Measurements from ENCODE around the gene PDIA6. TPM values are rescaled to one million over a fixed set of nuclear protein-coding genes. Genes with fewer than 3 reads are reported as not detected.

PDIA6 gene
- total RNA-seq, 1 experiment from 2014 or later, result 149 TPM

DNA sequence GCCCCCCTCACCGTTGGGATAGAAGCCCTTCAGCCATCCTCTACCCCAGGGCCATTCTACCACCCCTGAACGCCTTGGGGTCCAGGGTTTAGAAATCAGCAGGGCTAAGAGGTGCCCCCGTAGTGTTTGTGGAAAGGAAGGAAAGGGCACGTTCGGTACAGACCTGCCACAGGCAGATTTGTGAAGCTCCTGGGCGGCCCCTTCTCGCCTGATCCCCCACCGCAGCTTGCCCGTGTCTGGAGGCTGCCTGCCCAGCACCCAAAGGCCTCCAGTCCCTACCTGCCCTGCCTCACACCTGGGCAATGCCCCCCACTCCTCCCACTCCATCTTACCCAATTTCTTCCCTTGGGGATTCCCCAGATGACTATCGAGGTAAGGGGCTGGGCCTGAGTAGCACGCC is 69.9 kb downstream of the PDIA6 start:
- H3K27ac ChIP-seq (ENCODE audit: low read depth, low read length), result no peak overlapping the region
- DNase-seq (ENCODE audit: low read depth, low spot score) (no peak), ATAC-seq (no peak)
- H4K20me1 ChIP-seq (ENCODE audit: insufficient read depth), result no peaks in the 10 kb centered on the region
- no peaks in the 10 kb centered on the region for H3K27me3 ChIP-seq (ENCODE audit: insufficient read depth, low read length)
- no peak for TF ChIP-seq JUND (IDR thresholded peaks at IDR 0.05)
- no peak for TF ChIP-seq ZFX (IDR thresholded peaks at IDR 0.05)
- no peak for TF ChIP-seq EZH2 (IDR thresholded peaks at IDR 0.05)
- TF ChIP-seq ELF1 (IDR thresholded peaks at IDR 0.05; ENCODE audit: borderline replicate concordance, low read depth), result no peak
- no peak for TF ChIP-seq FOSL1 (IDR thresholded peaks at IDR 0.05; ENCODE audit: low read depth)
- no peak for TF ChIP-seq CEBPB (IDR thresholded peaks at IDR 0.05; ENCODE audit: low read depth)
- TF ChIP-seq EGR1 (IDR thresholded peaks at IDR 0.05; ENCODE audit: low read depth), result no peak
- TF ChIP-seq, protein P1, sequence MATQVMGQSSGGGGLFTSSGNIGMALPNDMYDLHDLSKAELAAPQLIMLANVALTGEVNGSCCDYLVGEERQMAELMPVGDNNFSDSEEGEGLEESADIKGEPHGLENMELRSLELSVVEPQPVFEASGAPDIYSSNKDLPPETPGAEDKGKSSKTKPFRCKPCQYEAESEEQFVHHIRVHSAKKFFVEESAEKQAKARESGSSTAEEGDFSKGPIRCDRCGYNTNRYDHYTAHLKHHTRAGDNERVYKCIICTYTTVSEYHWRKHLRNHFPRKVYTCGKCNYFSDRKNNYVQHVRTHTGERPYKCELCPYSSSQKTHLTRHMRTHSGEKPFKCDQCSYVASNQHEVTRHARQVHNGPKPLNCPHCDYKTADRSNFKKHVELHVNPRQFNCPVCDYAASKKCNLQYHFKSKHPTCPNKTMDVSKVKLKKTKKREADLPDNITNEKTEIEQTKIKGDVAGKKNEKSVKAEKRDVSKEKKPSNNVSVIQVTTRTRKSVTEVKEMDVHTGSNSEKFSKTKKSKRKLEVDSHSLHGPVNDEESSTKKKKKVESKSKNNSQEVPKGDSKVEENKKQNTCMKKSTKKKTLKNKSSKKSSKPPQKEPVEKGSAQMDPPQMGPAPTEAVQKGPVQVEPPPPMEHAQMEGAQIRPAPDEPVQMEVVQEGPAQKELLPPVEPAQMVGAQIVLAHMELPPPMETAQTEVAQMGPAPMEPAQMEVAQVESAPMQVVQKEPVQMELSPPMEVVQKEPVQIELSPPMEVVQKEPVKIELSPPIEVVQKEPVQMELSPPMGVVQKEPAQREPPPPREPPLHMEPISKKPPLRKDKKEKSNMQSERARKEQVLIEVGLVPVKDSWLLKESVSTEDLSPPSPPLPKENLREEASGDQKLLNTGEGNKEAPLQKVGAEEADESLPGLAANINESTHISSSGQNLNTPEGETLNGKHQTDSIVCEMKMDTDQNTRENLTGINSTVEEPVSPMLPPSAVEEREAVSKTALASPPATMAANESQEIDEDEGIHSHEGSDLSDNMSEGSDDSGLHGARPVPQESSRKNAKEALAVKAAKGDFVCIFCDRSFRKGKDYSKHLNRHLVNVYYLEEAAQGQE (IDR thresholded peaks at IDR 0.05; ENCODE audit: low read depth), result no peak
- TF ChIP-seq POLR2A (IDR thresholded peaks at IDR 0.05; ENCODE audit: borderline replicate concordance, extremely low read depth, insufficient read depth, insufficient read length), result no peak
- TF ChIP-seq YY1 (IDR thresholded peaks at IDR 0.05; ENCODE audit: extremely low read depth, insufficient replicate concordance, low read depth, low read length), result no peak
- no peak for TF ChIP-seq SIN3A (IDR thresholded peaks at IDR 0.05; ENCODE audit: low read depth)
- no peak for TF ChIP-seq SP1 (IDR thresholded peaks at IDR 0.05; ENCODE audit: low read depth)
- RAD21 ChIA-PET (ENCODE audit: low non-redundant PET in 1 of 2, low total read pairs in 2 of 2, uncharacterized antibody in 2 of 2, unreplicated experiment in 2 of 2), result no interaction called here
- H2AFZ ChIP-seq (ENCODE audit: low read depth, low read length, poor library complexity, severe bottlenecking), result no peak overlapping the region
- no peak overlapping the region for H3K4me3 ChIP-seq (replicated peaks in 1 of 2; ENCODE audit: low read depth in 1 of 2, low read length in 2 of 2)
- POLR2A ChIA-PET, result no interaction called here
- intact Hi-C loops (cut with micrococcal nuclease), result no loop called here
- H3K9ac ChIP-seq (ENCODE audit: low read length), result no peak overlapping the region
- H3K9me3 ChIP-seq (ENCODE audit: control insufficient read depth in 1 of 2, insufficient read depth in 1 of 2, low read depth in 1 of 2, low read length in 2 of 2), result no peaks in the 10 kb centered on the region
- H3K4me1 ChIP-seq (ENCODE audit: control insufficient read depth in 1 of 2, insufficient read depth in 2 of 2, low read length in 2 of 2), result peaks cover 0 to 6% of the 10 kb centered on the region in 2 experiments; a peak in 1 of 4 replicates
- H3K9me2 ChIP-seq (ENCODE audit: insufficient read depth), result no peaks in the 10 kb centered on the region
- CTCF ChIA-PET, result no interaction called here
- H3K4me2 ChIP-seq (ENCODE audit: low read length), result no peak overlapping the region
- H3K79me2 ChIP-seq (ENCODE audit: insufficient read depth, low read length), result no peaks in the 10 kb centered on the region
- no peaks in the 10 kb centered on the region for H3K36me3 ChIP-seq (ENCODE audit: control insufficient read depth in 1 of 2, insufficient read depth in 2 of 2, low read length in 2 of 2)
- BruUV-seq (replicated peaks), result no TSS peak
